ENCODE results near the gene BNIPL.

BNIPL gene, protein sequence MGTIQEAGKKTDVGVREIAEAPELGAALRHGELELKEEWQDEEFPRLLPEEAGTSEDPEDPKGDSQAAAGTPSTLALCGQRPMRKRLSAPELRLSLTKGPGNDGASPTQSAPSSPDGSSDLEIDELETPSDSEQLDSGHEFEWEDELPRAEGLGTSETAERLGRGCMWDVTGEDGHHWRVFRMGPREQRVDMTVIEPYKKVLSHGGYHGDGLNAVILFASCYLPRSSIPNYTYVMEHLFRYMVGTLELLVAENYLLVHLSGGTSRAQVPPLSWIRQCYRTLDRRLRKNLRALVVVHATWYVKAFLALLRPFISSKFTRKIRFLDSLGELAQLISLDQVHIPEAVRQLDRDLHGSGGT

DNA sequence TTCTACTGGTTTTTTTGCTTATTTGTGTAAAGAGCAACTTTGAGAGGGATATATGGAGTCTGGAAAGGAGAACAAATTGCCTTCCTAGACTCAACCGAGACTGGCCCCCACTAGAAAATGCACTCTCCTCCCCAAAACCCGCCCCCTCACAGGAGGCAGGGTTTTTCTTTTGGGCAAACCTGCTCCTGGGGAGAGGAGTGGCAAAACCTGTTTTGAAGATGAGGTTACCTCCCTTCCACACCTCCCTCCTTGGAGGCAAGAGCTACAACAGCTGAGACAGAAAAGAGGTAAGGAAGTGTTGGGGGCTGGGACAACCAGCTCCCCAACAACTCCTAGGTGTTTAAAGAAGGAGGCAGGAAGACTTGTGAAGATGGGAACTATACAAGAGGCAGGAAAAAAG, at the start of gene BNIPL:
TSS of gene BNIPL (plus strand) at position 231 of the 400 bp plus-strand sequence. CDS start at position 371, 140 bp downstream.
- peaks cover 28% of the 10 kb centered on the region for H3K36me3 Mint-ChIP-seq (ENCODE audit: low read depth)
- no peaks in the 10 kb centered on the region for H3K9me3 Mint-ChIP-seq
- H3K4me1 Mint-ChIP-seq (ENCODE audit: low read depth): no peaks in the 10 kb centered on the region
- no peaks in the 10 kb centered on the region for H3K27me3 Mint-ChIP-seq
- DNase-seq: no peak
- H3K4me3 Mint-ChIP-seq: no peak within 1 kb of the TSS
- no peak within 1 kb of the TSS for H3K27ac Mint-ChIP-seq

DNA sequence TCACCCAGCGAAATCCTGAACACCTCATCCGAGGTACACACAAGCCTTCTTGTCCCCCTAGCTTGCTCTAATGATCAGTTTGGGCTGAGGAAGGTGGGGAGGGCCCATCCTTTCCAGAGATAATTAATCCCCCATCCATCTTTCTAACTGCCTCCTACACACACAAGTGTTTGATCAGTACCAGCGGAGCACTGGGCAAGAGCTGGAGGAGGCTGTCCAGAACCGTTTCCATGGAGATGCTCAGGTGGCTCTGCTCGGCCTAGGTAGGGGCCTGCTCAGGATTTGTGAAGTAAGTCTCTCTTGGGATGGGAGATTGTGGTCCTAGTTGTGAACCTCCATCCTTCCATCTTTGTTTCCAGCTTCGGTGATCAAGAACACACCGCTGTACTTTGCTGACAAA, 48.5 kb upstream of the BNIPL start:
- H3K36me3 Mint-ChIP-seq (ENCODE audit: low read depth): no peaks in the 10 kb centered on the region
- no peak overlapping the region for H3K4me3 Mint-ChIP-seq
- H3K27me3 Mint-ChIP-seq: no peaks in the 10 kb centered on the region
- no peak overlapping the region for H3K27ac Mint-ChIP-seq
- no peak for DNase-seq
- no peaks in the 10 kb centered on the region for H3K9me3 Mint-ChIP-seq
- H3K4me1 Mint-ChIP-seq (ENCODE audit: low read depth): peaks cover 3% of the 10 kb centered on the region

DNA sequence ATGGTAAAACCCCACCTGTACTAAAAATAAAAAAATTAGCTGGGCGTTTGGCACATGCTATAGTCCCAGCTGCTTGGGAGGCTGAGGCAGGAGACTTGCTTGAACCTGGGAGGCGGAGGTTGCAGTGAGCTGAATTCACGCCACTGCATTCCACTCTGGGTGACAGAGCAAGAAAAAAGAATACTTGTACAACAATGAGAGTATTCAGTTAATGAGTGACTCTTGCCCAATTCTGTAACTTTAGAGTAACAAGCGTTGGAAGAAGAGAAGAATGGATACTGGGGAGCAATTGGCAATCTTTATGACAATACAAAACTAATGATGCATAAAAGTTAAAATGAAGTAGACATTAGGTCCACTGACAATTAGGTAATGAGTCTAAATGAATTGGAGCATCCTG, 43.8 kb upstream of the BNIPL start:
- Mint-ChIP-seq H3K27me3 (no peaks in the 10 kb centered on the region), H3K4me1 (ENCODE audit: low read depth) (peaks cover 8% of the 10 kb centered on the region), H3K36me3 (ENCODE audit: low read depth) (peaks cover 8% of the 10 kb centered on the region), H3K27ac (no peak overlapping the region), H3K9me3 (no peaks in the 10 kb centered on the region), H3K4me3 (no peak overlapping the region)
- no peak for DNase-seq

DNA sequence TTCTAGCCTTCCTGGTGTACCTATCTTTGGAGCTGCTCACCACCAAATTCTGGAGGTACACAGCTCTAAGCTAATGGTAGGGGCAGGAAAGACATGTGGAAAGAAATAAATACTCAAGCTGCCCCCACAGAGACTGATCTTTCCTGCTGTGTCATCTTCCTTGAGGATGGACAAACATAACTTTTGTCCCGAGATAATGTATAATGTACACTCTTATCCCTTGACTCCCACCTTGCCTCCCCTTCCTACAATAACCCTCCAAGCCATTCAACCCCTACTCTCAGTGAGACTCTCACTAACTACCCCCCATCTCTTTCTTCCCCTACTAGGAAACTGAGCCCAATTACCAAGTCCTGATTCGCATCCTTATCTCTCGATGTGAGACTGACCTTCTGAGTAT, 42.1 kb upstream of the BNIPL start:
- no peaks in the 10 kb centered on the region for H3K27me3 Mint-ChIP-seq
- H3K9me3 Mint-ChIP-seq: no peaks in the 10 kb centered on the region
- H3K4me3 Mint-ChIP-seq: no peak overlapping the region

DNA sequence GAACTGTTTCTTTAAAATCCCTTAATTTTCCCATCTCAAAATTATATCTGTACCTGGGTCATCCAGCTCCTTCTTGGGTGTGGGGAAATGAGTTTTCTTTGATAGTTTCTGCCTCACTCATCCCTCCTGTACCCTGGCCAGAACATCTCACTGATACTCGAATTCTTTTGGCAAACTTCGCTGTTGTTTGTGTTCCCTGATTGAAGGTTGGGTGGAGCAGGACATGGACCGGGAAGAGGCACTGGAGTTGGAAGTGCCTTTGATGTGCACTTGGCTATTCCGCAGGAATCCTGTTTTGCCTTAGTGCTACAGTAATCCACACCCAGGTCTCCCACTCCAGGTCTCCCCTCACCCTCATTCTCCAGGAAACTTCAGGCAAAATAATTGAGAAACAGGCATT, 40.9 kb upstream of the BNIPL start:
- Mint-ChIP-seq H3K27ac (no peak overlapping the region), H3K9me3 (no peaks in the 10 kb centered on the region), H3K27me3 (no peaks in the 10 kb centered on the region), H3K36me3 (ENCODE audit: low read depth) (peaks cover 20% of the 10 kb centered on the region), H3K4me1 (ENCODE audit: low read depth) (peaks cover 19% of the 10 kb centered on the region), H3K4me3 (no peak overlapping the region)
- no peak for DNase-seq

More for the DNA sequence above, 42.1 kb upstream of the BNIPL start:
- no peak for DNase-seq
- Mint-ChIP-seq H3K4me1 (ENCODE audit: low read depth) (peaks cover 11% of the 10 kb centered on the region), H3K36me3 (ENCODE audit: low read depth) (peaks cover 18% of the 10 kb centered on the region), H3K27ac (no peak overlapping the region)

DNA sequence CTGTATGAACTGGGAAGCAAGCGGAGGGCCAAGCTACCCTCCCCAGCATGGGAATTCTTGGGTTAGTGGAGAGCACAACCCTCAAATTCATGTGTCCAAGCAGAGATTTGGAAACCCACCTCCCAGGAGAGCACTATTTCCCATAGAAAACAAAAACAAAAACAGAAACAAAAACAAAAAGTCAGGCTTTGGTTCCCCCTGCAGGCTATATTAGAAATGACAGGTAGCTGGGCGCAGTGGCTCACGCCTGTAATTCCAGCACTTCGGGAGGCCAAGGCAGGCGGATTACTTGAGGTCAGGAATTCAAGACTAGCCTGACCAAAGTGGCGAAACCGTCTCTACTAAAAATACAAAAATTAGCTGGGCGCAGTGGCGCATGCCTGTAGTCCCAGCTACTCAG, 40.5 kb upstream of the BNIPL start:
- peaks cover 24% of the 10 kb centered on the region for H3K36me3 Mint-ChIP-seq (ENCODE audit: low read depth)
- H3K27me3 Mint-ChIP-seq: no peaks in the 10 kb centered on the region
- DNase-seq: no peak
- H3K4me3 Mint-ChIP-seq: no peak overlapping the region
- H3K27ac Mint-ChIP-seq: no peak overlapping the region
- peaks cover 23% of the 10 kb centered on the region for H3K4me1 Mint-ChIP-seq (ENCODE audit: low read depth)
- no peaks in the 10 kb centered on the region for H3K9me3 Mint-ChIP-seq

DNA sequence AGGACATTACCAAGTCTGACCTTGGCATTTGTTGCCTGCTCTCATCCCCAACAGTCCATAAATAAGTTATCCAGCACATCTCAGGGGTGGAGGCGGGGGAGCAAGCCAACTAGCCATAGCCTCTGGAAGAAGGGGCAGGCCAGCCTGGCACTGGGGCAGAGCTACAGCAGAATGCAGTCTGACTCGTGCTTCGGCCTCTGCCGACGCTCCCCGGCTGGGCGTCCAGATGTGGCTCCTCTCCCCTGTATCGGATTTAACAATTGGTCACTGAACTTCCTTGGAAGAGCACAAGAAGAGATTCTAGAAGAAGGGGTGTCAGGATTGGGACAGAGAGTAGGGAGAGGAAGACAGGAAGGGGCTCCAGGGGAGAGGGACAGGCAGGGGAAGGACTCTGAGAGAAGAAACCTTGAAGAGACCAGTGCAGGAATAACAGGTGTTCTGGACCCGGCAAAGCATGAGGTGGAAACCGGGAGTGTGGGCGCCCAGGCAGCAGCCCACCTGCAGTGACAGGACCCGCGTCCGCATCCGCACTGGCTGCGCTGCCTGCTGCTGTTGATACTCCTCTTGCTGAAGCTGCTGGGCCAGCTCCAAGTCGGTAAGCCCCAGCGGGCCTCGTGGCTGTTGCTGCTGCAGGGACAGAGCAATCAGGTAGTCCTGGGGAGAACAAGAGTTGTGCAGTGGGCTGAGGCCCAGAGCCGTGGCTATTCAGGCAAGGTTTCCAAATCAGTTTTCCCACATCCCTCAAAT, 39.1 kb upstream of the BNIPL start:
- Mint-ChIP-seq H3K27me3 (no peaks in the 10 kb centered on the region), H3K9me3 (no peaks in the 10 kb centered on the region), H3K27ac (no peak overlapping the region), H3K36me3 (ENCODE audit: low read depth) (peaks cover 33% of the 10 kb centered on the region), H3K4me3 (no peak overlapping the region), H3K4me1 (ENCODE audit: low read depth) (peaks cover 35% of the 10 kb centered on the region)
- DNase-seq: no peak

DNA sequence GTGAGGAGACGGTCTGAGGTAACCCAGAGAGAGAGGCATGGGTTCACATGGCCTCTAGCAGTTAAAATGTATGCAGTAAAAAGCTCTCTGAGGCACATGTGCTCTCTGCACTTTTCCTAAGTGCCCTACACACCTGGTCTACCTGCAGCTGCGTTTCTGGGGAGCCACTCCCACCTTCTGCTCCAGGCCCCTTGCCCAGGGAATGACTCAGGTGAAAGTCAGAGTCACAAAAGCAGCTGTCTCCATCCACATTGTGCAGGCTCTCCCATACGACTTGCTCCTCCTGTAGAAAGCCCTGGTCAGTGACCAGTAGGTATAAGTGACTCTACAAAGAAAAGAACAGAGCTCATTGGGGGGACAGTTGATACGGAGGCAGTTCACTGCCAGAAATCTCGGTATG, 38.4 kb upstream of the BNIPL start:
- Mint-ChIP-seq H3K27me3 (no peaks in the 10 kb centered on the region), H3K27ac (no peak overlapping the region), H3K4me3 (no peak overlapping the region), H3K36me3 (ENCODE audit: low read depth) (peaks cover 33% of the 10 kb centered on the region), H3K4me1 (ENCODE audit: low read depth) (peaks cover 42% of the 10 kb centered on the region), H3K9me3 (no peaks in the 10 kb centered on the region)
- no peak for DNase-seq

DNA sequence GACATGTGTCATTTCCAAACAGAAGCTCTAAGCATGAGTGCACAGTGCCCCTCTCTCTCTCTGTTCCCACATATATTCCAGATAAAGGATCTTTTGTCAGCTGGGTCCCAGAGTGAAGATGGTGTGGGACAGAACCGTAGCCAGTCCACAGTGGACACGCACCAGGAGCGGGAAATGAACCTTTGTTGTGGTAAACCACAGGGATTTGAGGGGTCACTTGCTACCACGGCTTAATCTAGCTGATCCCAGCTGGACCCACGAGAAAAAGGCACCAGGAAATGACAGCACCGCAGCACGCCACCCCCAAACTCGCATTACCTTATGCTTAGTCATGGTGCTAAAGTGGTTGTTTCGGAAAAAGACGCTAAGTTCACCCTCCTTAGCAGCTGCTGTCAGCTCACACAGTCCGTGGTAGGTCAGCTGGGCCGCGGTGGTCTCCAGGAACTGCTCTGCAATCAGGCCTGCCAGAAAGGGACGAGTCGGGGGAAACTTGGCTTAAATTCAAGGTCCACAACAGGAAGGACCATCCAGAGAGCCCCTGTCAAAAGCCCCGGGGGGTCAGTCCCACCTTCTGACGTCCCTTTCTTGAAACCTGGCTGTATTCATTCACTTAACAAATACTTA, 37.2 kb upstream of the BNIPL start:
- peaks cover 33% of the 10 kb centered on the region for H3K36me3 Mint-ChIP-seq (ENCODE audit: low read depth)
- H3K4me3 Mint-ChIP-seq: no peak overlapping the region
- H3K27me3 Mint-ChIP-seq: no peaks in the 10 kb centered on the region
- DNase-seq: no peak
- H3K27ac Mint-ChIP-seq: peak overlapping the region; percentile 83
- peaks cover 52% of the 10 kb centered on the region for H3K4me1 Mint-ChIP-seq (ENCODE audit: low read depth)
- H3K9me3 Mint-ChIP-seq: no peaks in the 10 kb centered on the region

DNA sequence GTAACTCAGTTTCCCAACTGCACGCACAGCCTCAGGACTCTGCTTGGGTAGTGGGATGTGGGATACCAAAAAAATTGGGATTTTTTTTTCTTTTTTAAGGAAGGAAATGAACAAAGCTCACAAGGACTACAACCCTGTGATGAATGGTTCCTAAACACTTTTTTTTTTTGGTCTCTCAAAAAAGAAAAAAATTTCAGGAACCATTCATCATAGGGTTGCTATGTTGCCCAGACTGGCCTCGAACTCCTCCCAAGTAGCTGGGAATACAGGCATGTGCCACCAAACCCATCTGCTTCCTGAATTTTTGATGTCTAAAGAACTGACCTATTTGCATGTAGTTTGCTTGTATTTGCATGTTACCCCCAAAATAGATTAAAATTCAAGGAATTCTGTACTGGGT, 36.5 kb upstream of the BNIPL start:
- Mint-ChIP-seq H3K27me3 (no peaks in the 10 kb centered on the region), H3K4me1 (ENCODE audit: low read depth) (peaks cover 59% of the 10 kb centered on the region), H3K4me3 (no peak overlapping the region), H3K27ac (no peak overlapping the region), H3K36me3 (ENCODE audit: low read depth) (peaks cover 33% of the 10 kb centered on the region), H3K9me3 (no peaks in the 10 kb centered on the region)
- DNase-seq: no peak

DNA sequence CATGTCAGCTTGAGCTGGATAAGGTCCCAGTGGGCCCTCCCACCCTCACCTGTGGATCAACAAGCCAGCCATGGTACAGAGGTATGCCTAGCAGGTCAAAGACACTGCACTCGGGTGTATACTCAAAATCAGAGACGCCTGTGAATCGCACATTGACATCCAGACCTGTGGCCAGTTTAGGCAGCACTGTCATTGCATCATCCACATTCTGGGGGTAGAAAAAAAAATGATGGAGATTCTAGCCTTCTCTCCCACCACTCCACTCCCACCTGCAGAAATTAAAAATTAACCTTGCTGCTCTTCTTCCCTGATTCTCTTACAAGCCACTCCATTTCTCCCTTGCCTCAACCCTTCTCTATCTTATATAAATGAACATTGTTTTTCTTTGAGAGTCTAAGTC, 36.0 kb upstream of the BNIPL start:
- Mint-ChIP-seq H3K27me3 (no peaks in the 10 kb centered on the region), H3K36me3 (ENCODE audit: low read depth) (peaks cover 34% of the 10 kb centered on the region), H3K4me1 (ENCODE audit: low read depth) (peaks cover 61% of the 10 kb centered on the region), H3K9me3 (no peaks in the 10 kb centered on the region), H3K27ac (peak overlapping the region; percentile 37), H3K4me3 (no peak overlapping the region)
- DNase-seq: no peak

DNA sequence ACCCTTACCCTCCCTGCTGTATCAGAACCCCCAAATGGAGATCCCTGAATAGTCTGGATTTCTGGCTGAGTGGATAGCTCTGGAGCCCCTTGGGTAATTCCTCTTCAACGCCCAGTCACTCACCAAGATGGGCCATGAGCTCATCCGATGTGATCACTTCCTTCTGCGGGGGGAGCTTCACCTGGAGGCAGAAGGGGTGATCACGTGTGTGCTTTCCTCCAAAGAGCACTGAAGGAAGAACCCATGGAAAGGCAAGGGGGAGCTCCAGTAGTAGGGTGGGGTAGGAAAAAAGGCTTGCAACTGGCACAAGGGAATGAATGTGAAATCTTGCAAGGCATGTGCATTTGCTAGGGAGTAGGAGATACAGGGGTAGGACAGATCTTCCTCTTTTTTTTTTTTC, 34.8 kb upstream of the BNIPL start:
- Mint-ChIP-seq H3K27me3 (no peaks in the 10 kb centered on the region), H3K4me3 (no peak overlapping the region), H3K36me3 (ENCODE audit: low read depth) (peaks cover 37% of the 10 kb centered on the region), H3K9me3 (no peaks in the 10 kb centered on the region), H3K27ac (peak overlapping the region; percentile 62), H3K4me1 (ENCODE audit: low read depth) (peaks cover 68% of the 10 kb centered on the region)
- no peak for DNase-seq

DNA sequence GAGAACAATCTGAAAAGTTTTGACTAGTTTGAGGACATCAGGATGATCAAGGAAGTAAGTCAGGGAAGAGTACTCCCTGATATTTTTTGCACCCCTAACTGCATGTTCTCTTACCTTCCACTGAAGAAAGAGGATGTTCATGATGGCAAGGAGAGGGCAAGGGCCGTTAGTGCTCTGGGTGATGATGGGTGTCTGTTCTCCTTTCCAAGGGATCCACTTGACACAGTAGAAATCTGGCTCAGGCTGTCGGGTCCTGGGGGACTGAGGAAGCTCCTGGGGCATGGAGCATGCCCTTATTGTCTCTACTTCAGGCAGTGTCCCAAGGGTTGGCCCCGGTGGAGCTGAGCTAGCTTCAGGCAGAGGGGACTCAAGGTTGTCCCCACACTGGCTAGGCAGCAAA, 34.3 kb upstream of the BNIPL start:
- Mint-ChIP-seq H3K9me3 (no peaks in the 10 kb centered on the region), H3K27ac (peak overlapping the region; percentile 62), H3K4me3 (no peak overlapping the region), H3K36me3 (ENCODE audit: low read depth) (peaks cover 35% of the 10 kb centered on the region), H3K4me1 (ENCODE audit: low read depth) (peaks cover 72% of the 10 kb centered on the region), H3K27me3 (no peaks in the 10 kb centered on the region)
- no peak for DNase-seq

DNA sequence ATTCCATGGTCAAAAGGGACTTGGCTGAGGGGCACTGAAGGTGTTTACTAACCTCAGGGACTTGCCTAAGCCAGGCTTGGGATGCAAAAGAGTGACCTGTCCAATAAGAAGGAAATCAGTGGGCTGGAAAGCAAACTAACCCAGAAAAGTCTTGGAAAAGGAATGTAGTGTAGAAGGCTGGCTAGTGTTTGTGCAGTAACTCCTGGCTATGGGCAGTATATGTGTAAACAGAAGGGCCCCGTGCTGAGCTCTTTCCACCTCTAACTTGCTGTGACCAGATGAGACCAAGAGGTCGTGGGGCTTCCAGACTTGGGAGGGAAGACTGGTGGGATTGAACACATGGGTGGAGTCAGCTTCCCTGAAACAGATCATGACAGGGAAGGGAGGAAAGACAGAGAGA, 33.8 kb upstream of the BNIPL start:
- peak overlapping the region; percentile 79 for H3K27ac Mint-ChIP-seq
- H3K9me3 Mint-ChIP-seq: no peaks in the 10 kb centered on the region
- H3K27me3 Mint-ChIP-seq: no peaks in the 10 kb centered on the region
- H3K4me1 Mint-ChIP-seq (ENCODE audit: low read depth): peaks cover 78% of the 10 kb centered on the region
- DNase-seq: no peak
- peaks cover 30% of the 10 kb centered on the region for H3K36me3 Mint-ChIP-seq (ENCODE audit: low read depth)
- no peak overlapping the region for H3K4me3 Mint-ChIP-seq

DNA sequence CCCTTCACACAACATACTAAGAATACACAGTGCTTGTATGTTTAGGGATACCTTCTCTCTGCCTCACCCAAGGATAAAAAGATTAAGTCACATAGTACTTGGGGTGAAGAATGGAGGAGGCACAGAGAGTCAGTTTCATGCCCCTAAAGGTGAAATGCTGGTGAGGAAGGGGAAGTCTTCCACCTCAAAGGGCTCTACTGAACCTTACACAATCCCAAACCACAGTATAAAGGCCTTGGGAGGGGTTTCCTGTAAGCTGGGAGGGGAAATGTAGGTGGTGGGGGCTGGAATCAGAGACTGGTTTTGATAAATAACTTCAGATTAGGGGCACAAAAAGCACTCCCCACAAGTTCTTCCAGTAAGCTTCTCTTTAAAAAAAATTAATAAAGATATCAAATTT, 33.2 kb upstream of the BNIPL start:
- Mint-ChIP-seq H3K4me1 (ENCODE audit: low read depth) (peaks cover 84% of the 10 kb centered on the region), H3K27ac (peak overlapping the region; percentile 79), H3K27me3 (no peaks in the 10 kb centered on the region), H3K36me3 (ENCODE audit: low read depth) (peaks cover 26% of the 10 kb centered on the region), H3K9me3 (no peaks in the 10 kb centered on the region), H3K4me3 (peak overlapping the region; percentile 27)
- DNase-seq: no peak
